ENCODE data around the gene CNOT2. TPM values are rescaled to one million over a fixed set of nuclear protein-coding genes. Genes with fewer than 3 reads are reported as not detected.

CNOT2 gene
- total RNA-seq, 1 donor from 2014 or later, result 121 TPM

GRCh38 chr12:70364695-70365397, 121.6 kb downstream of the CNOT2 start:
- peaks cover 5% of the 10 kb centered on the region for H3K9me3 Mint-ChIP-seq (ENCODE audit: unreplicated experiment)
- peak overlapping the region; percentile 69 for H3K27ac Mint-ChIP-seq (ENCODE audit: unreplicated experiment)
- peaks cover 3% of the 10 kb centered on the region for H3K27me3 Mint-ChIP-seq (ENCODE audit: unreplicated experiment)
- H3K4me3 Mint-ChIP-seq (ENCODE audit: unreplicated experiment), result peak overlapping the region; percentile 86
- TF ChIP-seq, protein P1, sequence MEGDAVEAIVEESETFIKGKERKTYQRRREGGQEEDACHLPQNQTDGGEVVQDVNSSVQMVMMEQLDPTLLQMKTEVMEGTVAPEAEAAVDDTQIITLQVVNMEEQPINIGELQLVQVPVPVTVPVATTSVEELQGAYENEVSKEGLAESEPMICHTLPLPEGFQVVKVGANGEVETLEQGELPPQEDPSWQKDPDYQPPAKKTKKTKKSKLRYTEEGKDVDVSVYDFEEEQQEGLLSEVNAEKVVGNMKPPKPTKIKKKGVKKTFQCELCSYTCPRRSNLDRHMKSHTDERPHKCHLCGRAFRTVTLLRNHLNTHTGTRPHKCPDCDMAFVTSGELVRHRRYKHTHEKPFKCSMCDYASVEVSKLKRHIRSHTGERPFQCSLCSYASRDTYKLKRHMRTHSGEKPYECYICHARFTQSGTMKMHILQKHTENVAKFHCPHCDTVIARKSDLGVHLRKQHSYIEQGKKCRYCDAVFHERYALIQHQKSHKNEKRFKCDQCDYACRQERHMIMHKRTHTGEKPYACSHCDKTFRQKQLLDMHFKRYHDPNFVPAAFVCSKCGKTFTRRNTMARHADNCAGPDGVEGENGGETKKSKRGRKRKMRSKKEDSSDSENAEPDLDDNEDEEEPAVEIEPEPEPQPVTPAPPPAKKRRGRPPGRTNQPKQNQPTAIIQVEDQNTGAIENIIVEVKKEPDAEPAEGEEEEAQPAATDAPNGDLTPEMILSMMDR (IDR thresholded peaks at IDR 0.05; ENCODE audit: partially characterized antibody, unreplicated experiment), result no peak
- DNase-seq, result no peak
- H3K4me1 Mint-ChIP-seq (ENCODE audit: low read depth, unreplicated experiment), result peaks cover 8% of the 10 kb centered on the region
- peaks cover 4% of the 10 kb centered on the region for H3K36me3 Mint-ChIP-seq (ENCODE audit: unreplicated experiment)

- H3K27ac Mint-ChIP-seq (ENCODE audit: unreplicated experiment), result no peak overlapping the region
- H3K4me1 Mint-ChIP-seq (ENCODE audit: low read depth, unreplicated experiment), result peaks cover 9% of the 10 kb centered on the region
- peaks cover 4% of the 10 kb centered on the region for H3K36me3 Mint-ChIP-seq (ENCODE audit: unreplicated experiment)
- TF ChIP-seq, protein P1 (IDR thresholded peaks at IDR 0.05; ENCODE audit: partially characterized antibody, unreplicated experiment), result no peak
- peaks cover 5% of the 10 kb centered on the region for H3K9me3 Mint-ChIP-seq (ENCODE audit: unreplicated experiment)
- peak overlapping the region; percentile 86 for H3K4me3 Mint-ChIP-seq (ENCODE audit: unreplicated experiment)
- DNase-seq, result no peak
- peaks cover 3% of the 10 kb centered on the region for H3K27me3 Mint-ChIP-seq (ENCODE audit: unreplicated experiment)
Measured at GRCh38 chr12:70365398-70365647, 122.1 kb downstream of the CNOT2 start.

DNA sequence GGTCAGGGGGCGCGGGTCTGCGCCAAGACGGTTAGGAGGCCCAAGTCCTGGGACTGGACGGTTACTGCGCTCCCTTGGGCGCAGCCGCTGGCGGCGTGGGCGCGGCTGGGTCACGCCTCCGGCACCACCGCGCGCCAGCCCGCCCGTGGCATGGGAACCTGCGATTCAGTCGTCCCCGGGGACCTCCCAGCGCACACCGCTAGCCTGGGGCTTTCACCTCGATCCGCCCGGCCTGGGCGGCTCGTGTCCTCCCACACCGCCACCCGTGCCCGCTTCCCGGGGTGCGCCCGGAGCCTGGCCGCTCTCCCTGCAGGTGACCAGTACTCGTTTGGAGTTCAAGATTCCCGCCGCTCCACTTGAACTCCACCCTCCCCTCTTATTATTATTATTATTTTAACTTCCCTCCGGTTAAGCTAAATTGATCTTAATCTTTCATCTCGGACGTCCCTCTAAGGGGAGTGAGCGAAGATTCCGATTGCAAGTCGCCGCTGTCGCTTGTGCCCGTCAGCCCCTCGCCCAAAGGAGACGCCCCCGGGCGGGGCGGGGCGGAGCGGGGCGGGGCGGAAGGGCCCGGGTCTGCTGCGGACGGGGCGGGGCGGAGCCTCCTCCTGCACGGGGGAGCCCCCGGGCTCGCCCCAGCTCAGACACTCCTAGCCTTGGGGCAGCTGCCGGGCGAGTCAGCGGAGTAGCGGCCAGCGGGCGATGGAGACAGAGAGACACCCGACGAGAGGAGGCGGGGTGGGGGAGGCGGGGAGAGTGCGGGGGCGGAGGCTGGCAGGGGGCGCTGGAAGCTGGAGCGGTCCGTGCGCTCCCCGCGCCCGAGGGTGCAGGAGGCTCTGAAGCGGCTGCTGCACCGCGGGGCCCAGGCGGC, 122.7 kb downstream of the CNOT2 start, which contains the start of gene KCNMB4:
Gene KCNMB4 (plus strand): TSS at position 643 of the 871 bp plus-strand sequence. CDS start 445 bp downstream, outside the sequence.
- TF ChIP-seq, protein P1 (IDR thresholded peaks at IDR 0.05; ENCODE audit: partially characterized antibody, unreplicated experiment), result no peak
- H3K36me3 Mint-ChIP-seq (ENCODE audit: unreplicated experiment), result peaks cover 4% of the 10 kb centered on the region
- H3K9me3 Mint-ChIP-seq (ENCODE audit: unreplicated experiment), result peaks cover 5% of the 10 kb centered on the region
- H3K27me3 Mint-ChIP-seq (ENCODE audit: unreplicated experiment), result peaks cover 3% of the 10 kb centered on the region
- peak within 1 kb of the TSS; percentile 93 for H3K27ac Mint-ChIP-seq (ENCODE audit: unreplicated experiment)
- H3K4me1 Mint-ChIP-seq (ENCODE audit: low read depth, unreplicated experiment), result peaks cover 9% of the 10 kb centered on the region
- peak; percentile 94 for DNase-seq
- H3K4me3 Mint-ChIP-seq (ENCODE audit: unreplicated experiment), result peak within 1 kb of the TSS; percentile 94

- Mint-ChIP-seq H3K27me3 (ENCODE audit: unreplicated experiment) (peaks cover 5% of the 10 kb centered on the region), H3K36me3 (ENCODE audit: unreplicated experiment) (peaks cover 6% of the 10 kb centered on the region), H3K9me3 (ENCODE audit: unreplicated experiment) (peaks cover 5% of the 10 kb centered on the region), H3K4me1 (ENCODE audit: low read depth, unreplicated experiment) (peaks cover 9% of the 10 kb centered on the region), H3K27ac (ENCODE audit: unreplicated experiment) (peak overlapping the region; percentile 93), H3K4me3 (ENCODE audit: unreplicated experiment) (peak overlapping the region; percentile 94)
- DNase-seq, result peak; percentile 68
- TF ChIP-seq, protein P1 (IDR thresholded peaks at IDR 0.05; ENCODE audit: partially characterized antibody, unreplicated experiment), result no peak
Measured at GRCh38 chr12:70366581-70367257, 123.5 kb downstream of the CNOT2 start.
